D721Med (cell line): ENCODE data around the gene FBXO24.
A peak's percentile ranks its signal among the peaks of the same experiment; 100 is the strongest.
"Not testable (repeated sequence)": the region's sequence is repeated elsewhere in the genome, so short reads cannot be mapped to it uniquely, and the experiment has no call there.

Source experiments
- DNase-seq: peaks from one replicate; pipeline ENCODE4 v3.0.0; 2011; ENCODE audit warnings: low spot score; ENCODE audit not compliant: insufficient read length
- FAIRE-seq: peaks from 2 replicates; lab custom pipeline; 2011; peaks lifted over from hg19 to GRCh38; lab: Jason Lieb, UNC
- TF ChIP-seq, protein P1 (sequence below): IDR thresholded peaks from 2 replicates; pipeline ENCODE4 v1.5.1; 2012; ENCODE audit warnings: mild to moderate bottlenecking, control low read depth; ENCODE audit not compliant: insufficient read depth; ENCODE audit errors: missing control alignments

The FBXO24 gene

DNA sequence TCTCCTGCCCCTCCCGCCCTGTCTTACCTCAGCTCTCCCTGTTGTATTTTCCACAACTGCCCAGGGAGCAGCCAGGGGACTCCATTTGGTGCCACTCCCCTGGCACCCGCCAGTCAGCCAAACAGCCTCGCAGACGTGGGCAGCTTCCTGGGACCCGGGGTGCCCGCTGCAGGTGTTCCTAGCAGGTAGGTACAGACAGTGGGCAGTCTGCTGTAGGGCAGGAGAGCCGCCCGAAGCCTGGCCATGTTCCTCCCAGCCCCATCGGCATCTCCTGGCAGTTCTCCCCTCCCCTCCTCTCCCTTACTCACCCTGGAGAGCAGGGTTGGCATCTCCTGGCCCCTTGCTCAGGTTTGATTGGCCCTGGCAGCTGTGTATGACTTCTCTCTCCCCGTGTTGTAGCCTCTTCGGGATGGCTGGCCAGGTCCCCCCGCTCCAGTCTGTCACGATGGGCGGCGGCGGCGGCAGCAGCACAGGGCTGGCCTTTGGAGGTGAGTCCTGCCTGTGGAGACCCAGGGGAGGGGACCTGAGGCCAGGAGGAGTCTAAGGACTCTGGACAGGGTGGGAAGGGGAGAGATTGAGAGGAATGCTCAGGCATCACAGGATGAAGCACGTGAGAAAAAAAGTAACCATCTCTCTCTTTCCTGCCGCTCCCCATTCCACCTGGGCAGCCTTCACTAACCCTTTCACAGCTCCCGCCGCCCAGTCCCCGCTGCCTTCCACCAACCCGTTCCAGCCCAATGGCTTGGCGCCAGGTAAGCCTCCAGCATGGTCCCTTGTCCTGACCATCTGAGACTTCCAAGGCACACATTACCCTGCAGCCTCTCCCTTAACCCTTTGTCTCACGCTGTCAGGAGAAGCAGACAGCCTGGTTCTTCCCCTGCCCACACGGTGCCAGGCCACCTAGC is 23.7 kb upstream of the FBXO24 start:
- DNase-seq (no peak), FAIRE-seq (no peak)
- TF ChIP-seq, protein P1, sequence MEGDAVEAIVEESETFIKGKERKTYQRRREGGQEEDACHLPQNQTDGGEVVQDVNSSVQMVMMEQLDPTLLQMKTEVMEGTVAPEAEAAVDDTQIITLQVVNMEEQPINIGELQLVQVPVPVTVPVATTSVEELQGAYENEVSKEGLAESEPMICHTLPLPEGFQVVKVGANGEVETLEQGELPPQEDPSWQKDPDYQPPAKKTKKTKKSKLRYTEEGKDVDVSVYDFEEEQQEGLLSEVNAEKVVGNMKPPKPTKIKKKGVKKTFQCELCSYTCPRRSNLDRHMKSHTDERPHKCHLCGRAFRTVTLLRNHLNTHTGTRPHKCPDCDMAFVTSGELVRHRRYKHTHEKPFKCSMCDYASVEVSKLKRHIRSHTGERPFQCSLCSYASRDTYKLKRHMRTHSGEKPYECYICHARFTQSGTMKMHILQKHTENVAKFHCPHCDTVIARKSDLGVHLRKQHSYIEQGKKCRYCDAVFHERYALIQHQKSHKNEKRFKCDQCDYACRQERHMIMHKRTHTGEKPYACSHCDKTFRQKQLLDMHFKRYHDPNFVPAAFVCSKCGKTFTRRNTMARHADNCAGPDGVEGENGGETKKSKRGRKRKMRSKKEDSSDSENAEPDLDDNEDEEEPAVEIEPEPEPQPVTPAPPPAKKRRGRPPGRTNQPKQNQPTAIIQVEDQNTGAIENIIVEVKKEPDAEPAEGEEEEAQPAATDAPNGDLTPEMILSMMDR: no peak

DNA sequence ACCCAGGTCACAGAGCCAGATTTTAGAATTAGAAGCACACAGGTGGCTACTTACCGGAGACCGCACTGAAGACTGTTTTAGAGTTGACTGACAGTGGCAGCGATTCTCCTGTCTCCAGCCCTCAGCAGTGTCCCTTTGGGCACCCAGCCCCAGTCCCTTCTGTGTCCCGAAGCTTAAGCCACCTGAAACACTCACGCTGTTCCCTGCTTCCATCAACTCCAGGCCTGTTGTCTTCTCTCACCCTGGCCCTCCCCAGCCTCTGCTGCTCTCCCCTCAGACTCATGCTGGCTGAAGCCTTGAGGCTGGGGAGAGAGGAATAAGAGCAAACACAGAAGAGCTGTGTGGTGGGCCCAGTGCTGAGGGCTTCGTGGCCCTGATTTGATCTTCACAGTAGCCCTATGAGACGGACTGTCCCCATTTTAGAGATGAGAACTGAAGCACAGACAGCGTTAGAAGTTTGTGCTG is 23.0 kb upstream of the FBXO24 start:
- TF ChIP-seq, protein P1: no peak
- DNase-seq (no peak), FAIRE-seq (no peak)

DNA sequence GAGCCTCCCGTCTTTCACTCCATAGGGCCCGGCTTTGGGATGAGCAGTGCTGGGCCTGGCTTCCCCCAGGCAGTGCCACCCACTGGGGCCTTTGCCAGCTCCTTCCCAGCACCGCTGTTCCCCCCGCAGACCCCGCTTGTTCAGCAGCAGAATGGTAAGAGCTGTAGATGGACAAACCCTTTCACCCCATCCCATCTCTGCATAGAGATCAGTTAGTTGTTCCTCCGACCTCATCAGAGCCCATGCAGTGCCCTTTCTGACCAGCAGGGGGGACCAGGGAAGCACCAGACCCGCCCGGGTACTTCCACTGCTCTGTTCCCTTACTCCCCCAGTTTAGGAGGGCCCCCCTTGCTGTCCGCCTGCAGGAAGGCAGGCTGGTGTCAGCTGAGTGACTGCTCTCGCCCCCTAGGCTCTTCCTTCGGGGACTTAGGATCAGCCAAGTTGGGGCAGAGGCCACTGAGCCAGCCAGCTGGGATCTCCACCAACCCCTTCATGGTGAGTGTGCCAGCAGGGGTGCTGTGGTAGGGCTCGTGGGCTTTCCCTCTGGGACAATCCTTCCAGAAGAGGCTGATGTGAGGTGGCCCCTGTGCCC is 22.2 kb upstream of the FBXO24 start:
- FAIRE-seq (no peak), DNase-seq (peak; percentile 97)
- TF ChIP-seq, protein P1: peak; percentile 77

DNA sequence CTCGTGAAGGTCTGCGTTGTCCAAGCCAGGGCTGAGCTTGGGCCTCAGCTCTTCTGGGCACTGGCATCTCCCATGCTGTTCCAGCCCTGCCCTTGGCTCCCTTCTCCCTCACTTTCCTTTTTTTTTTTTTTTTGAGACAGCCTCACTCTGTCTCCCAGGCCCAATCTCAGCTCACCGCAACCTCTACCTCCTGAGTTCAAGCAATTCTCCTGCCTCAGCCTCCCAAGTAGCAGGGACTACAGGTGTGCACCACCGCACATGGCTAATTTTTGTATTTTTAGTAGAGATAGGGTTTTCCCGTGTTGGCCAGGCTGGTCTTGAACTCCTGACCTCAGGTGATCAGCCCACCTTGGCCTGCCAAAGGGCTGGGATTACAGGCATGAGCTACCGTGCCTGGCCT is 21.7 kb upstream of the FBXO24 start:
- not testable (repeated sequence) for FAIRE-seq, DNase-seq

DNA sequence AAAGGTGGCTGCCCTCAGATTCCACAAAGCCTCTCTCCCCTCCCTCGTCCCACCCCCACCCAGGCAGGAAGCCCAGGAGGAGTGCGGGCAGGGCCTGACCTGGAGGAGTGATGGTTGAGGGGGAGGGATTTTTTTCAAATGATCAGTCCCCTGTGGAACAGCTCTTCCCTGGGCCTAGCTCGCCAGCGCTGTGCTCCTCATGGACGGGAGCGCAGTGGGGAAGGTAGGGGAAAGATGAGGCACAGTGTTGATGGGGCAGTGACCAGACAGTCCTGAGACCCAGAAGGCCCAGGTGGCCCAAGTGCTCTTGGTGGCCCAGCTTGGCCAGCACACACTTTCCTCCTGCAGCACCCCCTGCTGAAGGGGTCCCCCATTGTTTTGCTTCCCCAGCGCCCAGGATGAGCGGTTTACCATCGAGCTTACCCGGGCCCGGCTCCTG is 21.0 kb upstream of the FBXO24 start:
- TF ChIP-seq, protein P1: no peak
- FAIRE-seq: no peak
- DNase-seq: no peak

DNA sequence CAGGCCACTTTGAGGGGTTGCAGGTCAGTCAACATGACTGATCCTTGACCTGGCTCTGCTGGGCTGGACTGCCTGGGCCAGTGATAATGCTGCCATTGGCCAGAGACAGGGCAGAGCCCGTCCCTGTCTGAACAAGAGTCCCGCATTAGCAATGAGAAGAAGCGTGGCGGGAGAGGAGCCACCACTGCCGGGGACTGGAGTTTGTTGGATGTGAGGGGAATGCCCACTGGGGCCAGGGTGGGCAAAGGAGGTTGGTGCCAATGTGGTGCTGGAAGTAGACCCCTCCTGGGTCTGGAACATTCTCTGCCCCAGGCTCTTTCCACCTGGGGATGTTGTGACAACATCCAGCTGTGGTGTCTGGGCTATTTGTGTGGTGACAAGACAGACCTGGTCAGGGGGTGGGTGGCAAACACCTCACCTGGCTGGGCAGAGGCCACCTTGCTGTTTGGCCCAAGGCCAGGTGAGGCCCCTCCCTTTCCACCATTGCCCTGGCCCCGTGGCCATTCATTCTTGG is 20.1 kb upstream of the FBXO24 start:
- TF ChIP-seq, protein P1: no peak
- DNase-seq (no peak), FAIRE-seq (no peak)

DNA sequence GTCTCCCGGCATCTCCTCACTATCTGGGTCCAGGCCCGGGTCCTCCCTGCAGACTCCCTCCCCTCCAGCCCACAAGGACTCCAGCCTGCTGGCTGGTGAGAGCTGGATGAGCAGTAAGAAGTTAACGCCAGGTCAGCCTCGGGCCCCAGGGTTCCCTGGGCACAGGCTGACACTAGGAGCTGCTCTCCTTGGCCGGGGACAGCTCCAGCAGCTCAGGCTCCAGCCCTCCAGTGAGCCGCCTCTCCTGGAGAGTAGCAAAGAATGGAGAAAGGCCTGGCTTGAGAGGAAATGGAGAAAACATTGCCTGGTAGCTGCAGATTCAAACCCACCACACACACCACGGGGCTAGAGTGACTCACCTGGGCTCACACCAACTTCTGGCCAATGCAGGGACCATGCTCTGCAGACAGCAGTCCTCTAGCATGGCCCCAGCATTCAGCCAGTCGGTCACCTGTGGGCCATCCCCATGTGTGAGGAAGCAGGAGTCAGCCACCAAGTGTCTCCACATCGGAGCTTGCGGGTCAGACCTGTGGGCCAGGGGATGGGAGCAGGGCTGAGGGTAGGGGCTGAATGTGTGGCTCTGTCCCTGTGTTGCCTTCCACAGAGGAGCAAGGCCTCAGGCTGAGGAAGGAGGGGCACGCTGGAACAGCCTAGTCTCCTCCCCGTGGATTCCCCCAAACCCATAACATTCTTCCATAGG is 18.9 kb upstream of the FBXO24 start:
- FAIRE-seq (no peak), DNase-seq (no peak)
- TF ChIP-seq, protein P1: no peak
